ENCODE results near the gene ZBTB49.

Gene ZBTB49

GRCh38 chr4:4296283-4296846, 6.3 kb downstream of the ZBTB49 start:
- H3K4me3 ChIP-seq (ENCODE audit: low read length), result no peak overlapping the region
- DNase-seq (ENCODE audit: low read depth), result no peak
- no peak for TF ChIP-seq CTCF (conservative IDR thresholded peaks at IDR 0.05; ENCODE audit: low read depth, low read length)

- no peak overlapping the region for H3K4me3 ChIP-seq (ENCODE audit: low read length)
- DNase-seq (ENCODE audit: low read depth), result no peak
- TF ChIP-seq CTCF (conservative IDR thresholded peaks at IDR 0.05; ENCODE audit: low read depth, low read length), result no peak
Measured at GRCh38 chr4:4299006-4299405, 9.0 kb downstream of the ZBTB49 start.

GRCh38 chr4:4302001-4302400, 11.9 kb downstream of the ZBTB49 start:
- no peak overlapping the region for H3K4me3 ChIP-seq (ENCODE audit: low read length)
- TF ChIP-seq CTCF (conservative IDR thresholded peaks at IDR 0.05; ENCODE audit: low read depth, low read length), result no peak
- DNase-seq (ENCODE audit: low read depth), result no peak

GRCh38 chr4:4302416-4302815, 12.4 kb downstream of the ZBTB49 start:
- DNase-seq (ENCODE audit: low read depth), result no peak
- TF ChIP-seq CTCF (conservative IDR thresholded peaks at IDR 0.05; ENCODE audit: low read depth, low read length), result no peak

GRCh38 chr4:4306920-4307319, 16.9 kb downstream of the ZBTB49 start:
- DNase-seq (ENCODE audit: low read depth), result no peak
- no peak for TF ChIP-seq CTCF (conservative IDR thresholded peaks at IDR 0.05; ENCODE audit: low read depth, low read length)
- no peak overlapping the region for H3K4me3 ChIP-seq (ENCODE audit: low read length)

More at GRCh38 chr4:4302416-4302815, 12.4 kb downstream of the ZBTB49 start:
- no peak overlapping the region for H3K4me3 ChIP-seq (ENCODE audit: low read length)

- DNase-seq (ENCODE audit: low read depth), result no peak
- TF ChIP-seq CTCF (conservative IDR thresholded peaks at IDR 0.05; ENCODE audit: low read depth, low read length), result no peak
- H3K4me3 ChIP-seq (ENCODE audit: low read length), result no peak overlapping the region
Measured at GRCh38 chr4:4308800-4309441, 18.9 kb downstream of the ZBTB49 start.

GRCh38 chr4:4311193-4311592, 21.1 kb downstream of the ZBTB49 start:
- TF ChIP-seq CTCF (conservative IDR thresholded peaks at IDR 0.05; ENCODE audit: low read depth, low read length), result no peak
- DNase-seq (ENCODE audit: low read depth), result no peak
- no peak overlapping the region for H3K4me3 ChIP-seq (ENCODE audit: low read length)

Data from retinal pigment epithelial cell (primary cell).